ENCODE measurements around the gene SULT1A1. TPM values are rescaled to one million over a fixed set of nuclear protein-coding genes. Genes with fewer than 3 reads are reported as not detected.

SULT1A1 gene
- total and polyA plus RNA-seq, 2 of the 13 experiments (the other 11 are each of a cell fraction or from before 2014, with no cell fraction given) = 114 to 147 TPM

DNA sequence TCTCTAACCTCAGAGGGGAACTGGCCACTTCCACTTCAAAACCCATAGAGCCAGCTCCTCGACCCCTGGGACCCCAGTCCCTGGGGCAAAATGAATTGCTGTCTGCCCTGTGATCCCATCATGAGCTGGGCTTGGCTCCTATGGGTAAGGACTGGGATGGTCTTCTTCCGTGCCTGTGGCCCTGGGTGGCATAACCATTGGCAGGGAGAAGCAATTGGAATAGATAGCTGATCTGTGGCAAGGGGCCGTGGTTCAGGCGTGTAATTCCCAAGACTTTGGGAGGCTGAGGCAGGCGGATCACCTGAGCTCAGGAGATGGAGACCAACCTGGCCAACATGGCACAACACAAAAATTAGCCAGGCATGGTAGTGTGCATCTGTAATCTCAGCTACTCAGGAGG, 17.3 kb downstream of the SULT1A1 start (continued):
- no peak for TF ChIP-seq FUBP1 (CRISPR knock-in tag; IDR thresholded peaks at IDR 0.05; ENCODE audit: borderline replicate concordance)

DNA sequence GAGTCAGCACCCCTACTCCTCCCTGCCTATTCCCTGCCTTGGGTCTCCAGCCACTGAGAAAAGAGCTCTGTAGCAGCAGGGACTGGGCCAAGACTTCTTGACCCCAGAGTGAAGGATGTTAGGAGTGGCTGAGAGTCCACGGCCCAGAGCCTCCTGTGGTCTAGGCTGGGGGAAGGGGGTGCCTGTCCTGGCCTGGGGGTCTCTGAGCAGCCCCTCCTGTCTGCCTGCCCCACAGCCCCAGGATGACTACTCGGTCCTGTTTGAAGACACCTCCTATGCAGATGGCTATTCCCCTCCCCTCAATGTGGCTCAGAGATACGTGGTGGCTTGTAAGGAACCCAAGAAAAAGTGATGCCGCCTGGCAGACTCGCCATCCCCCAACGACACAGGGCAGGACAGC, 18.5 kb downstream of the SULT1A1 start:
- ChIA-PET CTCF (ENCODE audit: low intra/inter-chr PET ratio, low total read pairs) (no interaction called here), POLR2A (interaction anchor here (0.9 to 1.8 kb wide), 2 partner anchors 18 to 20 kb away, joined by 3 to 5 read pairs; partner anchors contain the start of gene SULT1A1)

More for the DNA sequence above, 18.5 kb downstream of the SULT1A1 start:
- H3K4me1 ChIP-seq (ENCODE audit: insufficient read depth, low read length) = peaks cover 26% of the 10 kb centered on the region
- no peak overlapping the region for H2AFZ ChIP-seq (ENCODE audit: low read length)
- ATAC-seq = no peak
- peaks cover 21 to 43% of the 10 kb centered on the region in 2 experiments; a peak in 4 of 5 replicates for H3K36me3 ChIP-seq (replicated peaks in 1 of 2; ENCODE audit: control insufficient read depth in 1 of 2, insufficient read depth in 2 of 2, low read length in 2 of 2)
- FAIRE-seq = no peak
- H3K4me3 ChIP-seq (replicated peaks in 1 of 3; ENCODE audit: insufficient read depth in 1 of 3, low read depth in 2 of 3, low read length in 3 of 3) = no peak overlapping the region
- no peak overlapping the region for H3K4me2 ChIP-seq (ENCODE audit: low read depth, low read length)
- 98% methylated on average over 6 of the region's 6 CpGs for WGBS (ENCODE audit: low lambda C conversion rate)
- TF ChIP-seq, protein P1, sequence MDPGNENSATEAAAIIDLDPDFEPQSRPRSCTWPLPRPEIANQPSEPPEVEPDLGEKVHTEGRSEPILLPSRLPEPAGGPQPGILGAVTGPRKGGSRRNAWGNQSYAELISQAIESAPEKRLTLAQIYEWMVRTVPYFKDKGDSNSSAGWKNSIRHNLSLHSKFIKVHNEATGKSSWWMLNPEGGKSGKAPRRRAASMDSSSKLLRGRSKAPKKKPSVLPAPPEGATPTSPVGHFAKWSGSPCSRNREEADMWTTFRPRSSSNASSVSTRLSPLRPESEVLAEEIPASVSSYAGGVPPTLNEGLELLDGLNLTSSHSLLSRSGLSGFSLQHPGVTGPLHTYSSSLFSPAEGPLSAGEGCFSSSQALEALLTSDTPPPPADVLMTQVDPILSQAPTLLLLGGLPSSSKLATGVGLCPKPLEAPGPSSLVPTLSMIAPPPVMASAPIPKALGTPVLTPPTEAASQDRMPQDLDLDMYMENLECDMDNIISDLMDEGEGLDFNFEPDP (CRISPR knock-in tag; conservative IDR thresholded peaks at IDR 0.05) = 0 out of 2 replicates have a peak, but pooled peaks have one; percentile 18
- TF ChIP-seq MLX (CRISPR knock-in tag; IDR thresholded peaks at IDR 0.05) = no peak
- peak; percentile 1 for TF ChIP-seq AGO2 (optimal IDR thresholded peaks at IDR 0.05; ENCODE audit: low read depth, low read length)
- no peak for TF ChIP-seq MAZ (IDR thresholded peaks at IDR 0.05; ENCODE audit: borderline replicate concordance, low read depth, low read length)
- TF ChIP-seq MAZ (CRISPR knock-in tag; IDR thresholded peaks at IDR 0.05; ENCODE audit: low read depth) = no peak
- in situ Hi-C loops (cut with HindIII; ENCODE audit: extremely low pct_ligation_motif_present, low pct_unique_long_range_greater_than_20kb) = no loop called here
- H3K27me3 ChIP-seq (ENCODE audit: control insufficient read depth in 1 of 2, insufficient read depth in 2 of 2, low read length in 2 of 2) = no peaks in the 10 kb centered on the region
- H3K9me3 ChIP-seq (ENCODE audit: low read length) = no peaks in the 10 kb centered on the region
- DNase-seq (ENCODE audit: low spot score) = no peak
- BruUV-seq (replicated peaks) = no TSS peak
- intact Hi-C loops (cut with micrococcal nuclease; ENCODE audit: unreplicated experiment) = no loop called here
- H3K9ac ChIP-seq (ENCODE audit: insufficient read depth, low read depth, low read length) = no peak overlapping the region
- no peaks in the 10 kb centered on the region; the same call in 1 of the 2 replicates for H4K20me1 ChIP-seq (ENCODE audit: insufficient read depth, low read length)
- no peak overlapping the region for H3K27ac ChIP-seq (ENCODE audit: extremely low read length, insufficient read depth, low read length)
- H3K79me2 ChIP-seq (ENCODE audit: insufficient read depth, low read length) = peaks cover 5% of the 10 kb centered on the region
